Right forelimb (tissue), 1 donor: ENCODE measurements around the gene CYP17A1.

Source experiments
- DNase-seq: peaks from one replicate; pipeline ENCODE4 v3.0.0-alpha.2; 2018

CYP17A1 gene

GRCh38 chr10:102802920-102803534 lies 34.2 kb downstream of the CYP17A1 start:
- no peak for DNase-seq

GRCh38 chr10:102801978-102802377 lies 35.2 kb downstream of the CYP17A1 start:
- DNase-seq = no peak

DNA sequence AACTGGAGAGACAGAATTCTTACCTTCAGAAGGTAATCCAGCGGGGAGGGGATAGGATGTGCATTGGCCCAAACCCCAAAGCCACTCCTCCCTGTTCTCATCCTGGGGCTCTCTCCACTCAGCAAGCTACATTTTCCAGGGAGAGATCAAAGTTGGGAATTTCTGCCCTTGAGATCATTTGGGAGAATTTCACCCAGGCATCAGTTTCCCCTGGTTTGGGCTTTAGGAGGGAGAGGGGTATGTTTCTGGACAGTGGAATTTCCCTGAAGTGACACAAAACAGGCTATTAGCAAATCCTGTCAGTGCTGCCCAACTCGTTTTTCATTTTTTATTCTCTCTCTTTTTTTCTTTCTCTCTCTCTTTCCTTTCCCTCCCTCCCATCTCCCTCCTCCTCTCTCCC lies 35.7 kb downstream of the CYP17A1 start:
- DNase-seq = no peak

DNA sequence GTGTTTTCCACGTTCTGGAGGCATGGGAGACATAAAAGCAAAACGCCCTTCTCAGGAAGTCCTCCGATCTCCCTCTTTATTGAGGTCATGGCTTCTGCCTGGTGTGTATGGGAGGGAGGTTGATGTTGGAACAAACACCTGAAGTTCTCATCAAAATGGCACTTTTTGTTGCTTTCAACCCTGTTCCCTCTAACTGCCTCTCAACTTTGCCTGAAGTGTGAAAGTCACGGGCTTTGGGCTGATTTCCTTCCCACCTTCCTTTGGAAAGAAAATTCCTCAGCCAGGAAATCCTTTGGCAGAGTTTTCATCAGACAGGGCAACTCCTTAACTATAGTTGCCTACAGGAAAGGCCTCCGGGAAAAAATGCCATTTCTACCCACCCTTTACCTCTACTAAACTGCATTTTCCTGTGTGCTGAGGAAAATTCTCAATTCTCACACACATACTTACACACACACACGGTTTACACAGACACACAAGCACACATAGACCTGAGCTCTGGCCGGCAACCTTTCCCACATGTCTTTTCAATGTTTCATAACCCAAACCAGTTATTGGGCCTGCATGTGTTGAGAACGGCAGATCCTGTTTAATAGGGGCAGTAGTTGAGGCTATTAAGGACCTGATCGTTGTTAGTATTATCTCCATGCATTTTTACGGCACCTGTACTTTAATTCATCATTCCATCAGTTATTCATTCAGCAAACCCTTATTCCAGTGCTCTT lies 36.4 kb downstream of the CYP17A1 start:
- DNase-seq = no peak

GRCh38 chr10:102799691-102800471 lies 37.3 kb downstream of the CYP17A1 start:
- DNase-seq = no peak

- peak; percentile 89 for DNase-seq
Observed at GRCh38 chr10:102796407-102797176, 40.6 kb downstream of the CYP17A1 start.

DNA sequence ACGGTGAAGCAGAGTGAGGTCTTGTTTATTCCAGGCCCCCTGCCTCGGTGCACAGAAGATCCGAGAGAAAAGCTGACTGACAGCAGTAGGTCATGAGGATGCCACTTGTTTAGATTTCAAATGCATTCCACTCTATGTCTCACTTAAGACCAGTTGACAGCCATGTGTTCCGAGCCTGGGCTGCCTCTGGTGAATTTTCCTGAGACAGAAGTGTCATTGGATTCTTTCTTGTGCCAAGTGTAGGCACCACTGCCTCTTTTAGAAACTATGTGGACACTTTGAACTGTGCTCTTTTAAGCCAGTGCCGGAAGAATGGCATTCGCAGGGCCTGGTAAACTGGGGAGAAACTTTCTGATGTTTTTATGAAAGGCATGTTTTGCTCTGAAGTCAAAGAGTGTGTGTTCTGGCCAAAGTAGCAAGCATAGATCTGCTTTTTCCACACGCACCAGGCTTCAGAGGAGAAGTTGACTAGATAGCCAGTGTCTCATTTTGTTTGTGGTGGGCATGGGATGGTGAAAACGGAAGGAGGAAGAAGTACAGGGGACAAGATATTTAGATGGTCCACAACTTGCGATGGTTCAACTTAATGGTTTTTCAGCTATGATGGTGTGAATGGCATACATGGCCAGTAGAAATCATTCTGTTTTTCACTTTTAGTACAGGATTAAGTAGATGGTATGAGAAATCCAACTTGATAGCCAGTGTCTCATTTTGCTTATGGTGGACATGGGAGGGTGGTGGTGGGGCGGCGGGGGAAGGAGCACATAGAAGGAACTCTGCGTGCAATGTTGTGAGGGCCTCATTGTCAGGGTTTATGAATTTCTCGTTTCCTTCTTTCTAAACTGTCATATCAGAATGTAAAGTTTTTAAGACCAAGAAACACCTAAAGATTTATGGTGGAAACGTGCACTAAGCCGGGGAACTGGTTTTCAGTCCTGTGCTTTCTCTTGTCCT lies 41.5 kb downstream of the CYP17A1 start:
- no peak for DNase-seq

DNA sequence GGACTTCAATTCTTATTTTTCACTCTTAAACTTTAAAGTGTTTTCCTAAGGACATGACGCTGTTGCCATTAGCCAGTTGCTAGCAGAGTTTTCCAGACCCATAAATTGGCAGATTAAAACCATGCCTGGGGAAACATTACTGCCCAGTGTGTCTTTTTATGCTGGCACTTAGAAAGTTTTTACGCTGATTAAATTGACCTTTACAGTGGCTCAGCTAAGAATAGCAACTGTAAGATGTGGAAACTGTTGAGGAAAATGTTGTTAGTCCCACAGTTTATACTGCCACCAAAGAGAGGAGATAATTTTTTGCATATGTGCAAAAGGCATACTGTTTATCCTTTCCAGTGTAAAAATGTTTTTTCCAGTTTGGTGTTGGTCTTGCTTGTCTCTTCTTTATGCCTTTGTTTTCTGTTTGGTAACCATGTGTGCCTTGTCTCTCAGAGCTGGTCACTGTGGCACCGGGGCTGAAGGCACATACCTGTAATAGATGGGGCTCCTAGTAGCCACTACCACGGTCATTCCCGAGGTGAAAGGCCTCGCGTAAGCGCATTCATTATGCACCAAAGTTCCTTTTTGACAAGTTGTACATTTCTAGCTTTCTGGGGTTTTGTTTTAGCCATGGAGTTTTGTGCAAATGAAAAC lies 45.3 kb downstream of the CYP17A1 start:
- DNase-seq = no peak

DNA sequence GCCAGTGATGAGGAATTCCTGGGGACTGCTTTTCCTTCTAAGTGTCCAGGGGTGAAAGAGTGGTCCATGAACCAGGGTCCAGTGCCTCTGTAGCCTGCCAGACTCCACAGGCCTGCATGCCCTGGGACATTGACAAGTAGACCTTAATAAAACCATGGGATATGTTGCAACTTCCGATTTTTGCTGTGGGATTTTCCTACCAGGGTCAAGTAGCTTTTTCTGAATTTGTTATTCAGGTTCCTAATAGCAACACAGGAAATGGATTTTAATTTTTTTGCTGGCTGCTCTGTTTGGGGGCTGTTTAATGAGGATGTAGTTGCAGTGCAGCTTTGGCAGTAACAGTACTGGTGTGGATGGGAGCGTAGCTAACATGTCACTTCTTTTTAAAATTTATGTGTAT lies 51.4 kb downstream of the CYP17A1 start:
- no peak for DNase-seq

DNA sequence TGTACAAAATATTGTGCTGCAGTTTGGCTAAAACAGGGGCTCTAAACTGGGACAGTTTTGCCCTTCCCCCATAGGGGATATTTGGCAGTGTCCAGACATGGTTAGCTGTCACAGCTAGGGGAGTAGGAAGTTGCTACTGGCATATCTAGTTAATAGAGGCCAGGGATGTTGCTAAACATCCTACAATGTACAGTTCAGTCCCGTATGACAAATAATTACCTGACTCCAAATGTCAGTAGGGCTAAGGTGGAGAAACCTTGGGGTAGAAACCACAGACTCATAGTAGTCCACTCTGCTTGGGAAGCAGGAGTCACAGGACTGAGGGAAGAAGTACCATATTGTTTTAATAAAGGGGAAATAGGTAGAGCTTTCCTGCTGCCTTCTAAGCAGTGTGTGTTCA lies 53.6 kb downstream of the CYP17A1 start:
- DNase-seq = no peak

- DNase-seq = peak; percentile 70
Observed at GRCh38 chr10:102782673-102783551, 54.3 kb downstream of the CYP17A1 start.

GRCh38 chr10:102781921-102782557 lies 55.2 kb downstream of the CYP17A1 start:
- DNase-seq = no peak

- DNase-seq = no peak
Observed at GRCh38 chr10:102781090-102781920, 55.9 kb downstream of the CYP17A1 start.
